HG03439 (cell line): ENCODE measurements around the gene NTM.

Source experiments
- ATAC-seq: cut with Tn5 transposase; IDR thresholded peaks from one replicate; pipeline ENCODE4 v1.9.1; 2021; ENCODE audit warnings: mild to moderate bottlenecking, moderate library complexity; ENCODE audit not compliant: unreplicated experiment

NTM gene

GRCh38 chr11:131875611-131876010 lies 505.2 kb downstream of the NTM start:
- no peak for ATAC-seq

GRCh38 chr11:131877246-131877942 lies 507.0 kb downstream of the NTM start:
- no peak for ATAC-seq

GRCh38 chr11:131880316-131880715 lies 509.9 kb downstream of the NTM start:
- ATAC-seq = no peak

- no peak for ATAC-seq
Observed at GRCh38 chr11:131880976-131881375, 510.6 kb downstream of the NTM start.

GRCh38 chr11:131883332-131883731 lies 512.9 kb downstream of the NTM start:
- ATAC-seq = no peak

GRCh38 chr11:131884461-131885073 lies 514.2 kb downstream of the NTM start:
- no peak for ATAC-seq

GRCh38 chr11:131885431-131885830 lies 515.0 kb downstream of the NTM start:
- no peak for ATAC-seq

GRCh38 chr11:131886201-131886600 lies 515.8 kb downstream of the NTM start:
- no peak for ATAC-seq

GRCh38 chr11:131888230-131888855 lies 517.9 kb downstream of the NTM start:
- no peak for ATAC-seq

GRCh38 chr11:131889146-131889577 lies 518.7 kb downstream of the NTM start:
- ATAC-seq = no peak

- ATAC-seq = no peak
Observed at GRCh38 chr11:131889760-131890581, 519.6 kb downstream of the NTM start.

- peak; percentile 95 for ATAC-seq
Observed at GRCh38 chr11:131893103-131893890, 522.9 kb downstream of the NTM start.

- no peak for ATAC-seq
Observed at GRCh38 chr11:131893988-131894387, 523.6 kb downstream of the NTM start.

GRCh38 chr11:131894615-131895544 lies 524.5 kb downstream of the NTM start:
- no peak for ATAC-seq

- ATAC-seq = no peak
Observed at GRCh38 chr11:131895865-131896264, 525.5 kb downstream of the NTM start.

- no peak for ATAC-seq
Observed at GRCh38 chr11:131896978-131897615, 526.7 kb downstream of the NTM start.

GRCh38 chr11:131897956-131898355 lies 527.5 kb downstream of the NTM start:
- no peak for ATAC-seq

- ATAC-seq = no peak
Observed at GRCh38 chr11:131898949-131899348, 528.5 kb downstream of the NTM start.
